ENCODE measurements around the gene IGF1R. TPM values are rescaled to one million over a fixed set of nuclear protein-coding genes. Genes with fewer than 3 reads are reported as not detected.
A peak's percentile ranks its signal among the peaks of the same experiment; 100 is the strongest.

IGF1R gene
- total RNA-seq, 1 donor from 2014 or later: 145 TPM

- TF ChIP-seq, protein P1, sequence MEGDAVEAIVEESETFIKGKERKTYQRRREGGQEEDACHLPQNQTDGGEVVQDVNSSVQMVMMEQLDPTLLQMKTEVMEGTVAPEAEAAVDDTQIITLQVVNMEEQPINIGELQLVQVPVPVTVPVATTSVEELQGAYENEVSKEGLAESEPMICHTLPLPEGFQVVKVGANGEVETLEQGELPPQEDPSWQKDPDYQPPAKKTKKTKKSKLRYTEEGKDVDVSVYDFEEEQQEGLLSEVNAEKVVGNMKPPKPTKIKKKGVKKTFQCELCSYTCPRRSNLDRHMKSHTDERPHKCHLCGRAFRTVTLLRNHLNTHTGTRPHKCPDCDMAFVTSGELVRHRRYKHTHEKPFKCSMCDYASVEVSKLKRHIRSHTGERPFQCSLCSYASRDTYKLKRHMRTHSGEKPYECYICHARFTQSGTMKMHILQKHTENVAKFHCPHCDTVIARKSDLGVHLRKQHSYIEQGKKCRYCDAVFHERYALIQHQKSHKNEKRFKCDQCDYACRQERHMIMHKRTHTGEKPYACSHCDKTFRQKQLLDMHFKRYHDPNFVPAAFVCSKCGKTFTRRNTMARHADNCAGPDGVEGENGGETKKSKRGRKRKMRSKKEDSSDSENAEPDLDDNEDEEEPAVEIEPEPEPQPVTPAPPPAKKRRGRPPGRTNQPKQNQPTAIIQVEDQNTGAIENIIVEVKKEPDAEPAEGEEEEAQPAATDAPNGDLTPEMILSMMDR (IDR thresholded peaks at IDR 0.05; ENCODE audit: partially characterized antibody, unreplicated experiment): no peak
- H3K4me1 Mint-ChIP-seq (ENCODE audit: low read depth, unreplicated experiment): peaks cover under 1% of the 10 kb centered on the region
- H3K27me3 Mint-ChIP-seq (ENCODE audit: unreplicated experiment): no peaks in the 10 kb centered on the region
- DNase-seq: no peak
- H3K27ac Mint-ChIP-seq (ENCODE audit: unreplicated experiment): no peak overlapping the region
- H3K4me3 Mint-ChIP-seq (ENCODE audit: unreplicated experiment): no peak overlapping the region
- H3K9me3 Mint-ChIP-seq (ENCODE audit: unreplicated experiment): peaks cover 7% of the 10 kb centered on the region
- H3K36me3 Mint-ChIP-seq (ENCODE audit: unreplicated experiment): no peaks in the 10 kb centered on the region
Measured at GRCh38 chr15:98807262-98807661, 158.9 kb downstream of the IGF1R start.

- Mint-ChIP-seq H3K4me3 (ENCODE audit: unreplicated experiment) (no peak overlapping the region), H3K27me3 (ENCODE audit: unreplicated experiment) (no peaks in the 10 kb centered on the region), H3K9me3 (ENCODE audit: unreplicated experiment) (peaks cover 7% of the 10 kb centered on the region), H3K4me1 (ENCODE audit: low read depth, unreplicated experiment) (no peaks in the 10 kb centered on the region), H3K27ac (ENCODE audit: unreplicated experiment) (peak overlapping the region; percentile 33), H3K36me3 (ENCODE audit: unreplicated experiment) (no peaks in the 10 kb centered on the region)
- TF ChIP-seq, protein P1 (IDR thresholded peaks at IDR 0.05; ENCODE audit: partially characterized antibody, unreplicated experiment): no peak
- DNase-seq: no peak
Measured at GRCh38 chr15:98809273-98809672, 160.9 kb downstream of the IGF1R start.

DNA sequence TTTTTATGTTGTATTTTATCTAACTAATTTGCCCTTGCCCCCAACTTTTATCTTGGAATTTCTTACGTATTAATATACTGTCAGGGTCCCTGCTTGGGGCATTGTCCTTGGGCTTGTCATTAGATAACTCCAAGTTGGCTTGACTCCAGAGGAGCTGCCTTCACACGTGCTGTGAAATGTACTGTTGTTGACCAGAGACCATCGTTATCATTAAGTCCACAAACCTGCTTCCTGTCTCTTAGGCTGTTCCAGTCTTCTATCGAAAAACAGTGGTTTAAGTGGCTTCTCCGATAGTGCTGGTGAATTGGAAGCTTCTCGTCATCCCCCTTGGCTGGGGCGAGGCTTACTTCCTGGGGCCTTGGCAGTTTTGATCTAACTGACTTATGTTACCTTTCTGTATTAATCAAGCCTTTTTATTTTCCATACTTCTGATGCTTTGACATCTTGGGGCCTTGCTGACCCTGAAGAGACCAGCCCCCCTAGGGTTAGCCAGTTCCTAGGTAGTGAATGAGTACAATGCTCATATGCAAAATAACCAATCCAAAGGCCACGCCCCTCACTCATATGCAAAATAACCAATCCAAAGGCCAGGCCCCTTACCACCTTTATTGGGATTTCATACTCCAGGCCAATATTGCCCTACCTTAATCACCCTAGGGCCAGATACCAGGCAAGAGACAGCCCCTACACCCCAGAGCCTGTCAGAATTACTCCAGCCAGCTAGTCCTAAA is 164.5 kb downstream of the IGF1R start:
- H3K4me3 Mint-ChIP-seq (ENCODE audit: unreplicated experiment): no peak overlapping the region
- no peaks in the 10 kb centered on the region for H3K36me3 Mint-ChIP-seq (ENCODE audit: unreplicated experiment)
- TF ChIP-seq, protein P1 (IDR thresholded peaks at IDR 0.05; ENCODE audit: partially characterized antibody, unreplicated experiment): no peak
- H3K4me1 Mint-ChIP-seq (ENCODE audit: low read depth, unreplicated experiment): peaks cover 19% of the 10 kb centered on the region
- peaks cover 5% of the 10 kb centered on the region for H3K27me3 Mint-ChIP-seq (ENCODE audit: unreplicated experiment)
- DNase-seq: no peak
- no peak overlapping the region for H3K27ac Mint-ChIP-seq (ENCODE audit: unreplicated experiment)
- peaks cover 10% of the 10 kb centered on the region for H3K9me3 Mint-ChIP-seq (ENCODE audit: unreplicated experiment)

DNA sequence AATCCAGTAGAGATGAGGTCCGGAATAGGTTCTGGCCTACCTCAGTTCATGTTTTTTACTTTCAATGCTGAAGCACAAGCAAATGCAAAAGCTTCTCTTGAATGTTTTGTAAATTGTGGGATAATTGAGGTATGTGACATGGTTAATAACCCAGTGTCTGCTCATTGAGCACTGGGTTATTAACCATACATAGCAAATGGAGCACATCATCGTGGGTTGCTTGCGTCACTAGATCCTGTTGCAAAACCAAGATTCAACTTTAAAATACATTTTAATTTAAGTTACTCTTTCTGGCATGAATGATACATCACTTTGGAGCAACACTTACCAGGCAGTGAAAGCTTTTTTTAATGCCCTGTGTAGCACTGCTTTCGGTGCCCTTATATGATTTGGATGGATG is 165.6 kb downstream of the IGF1R start:
- Mint-ChIP-seq H3K4me3 (ENCODE audit: unreplicated experiment) (no peak overlapping the region), H3K4me1 (ENCODE audit: low read depth, unreplicated experiment) (peaks cover 27% of the 10 kb centered on the region), H3K36me3 (ENCODE audit: unreplicated experiment) (no peaks in the 10 kb centered on the region), H3K9me3 (ENCODE audit: unreplicated experiment) (peaks cover 9% of the 10 kb centered on the region), H3K27ac (ENCODE audit: unreplicated experiment) (no peak overlapping the region), H3K27me3 (ENCODE audit: unreplicated experiment) (peaks cover 8% of the 10 kb centered on the region)
- TF ChIP-seq, protein P1 (IDR thresholded peaks at IDR 0.05; ENCODE audit: partially characterized antibody, unreplicated experiment): no peak
- no peak for DNase-seq

DNA sequence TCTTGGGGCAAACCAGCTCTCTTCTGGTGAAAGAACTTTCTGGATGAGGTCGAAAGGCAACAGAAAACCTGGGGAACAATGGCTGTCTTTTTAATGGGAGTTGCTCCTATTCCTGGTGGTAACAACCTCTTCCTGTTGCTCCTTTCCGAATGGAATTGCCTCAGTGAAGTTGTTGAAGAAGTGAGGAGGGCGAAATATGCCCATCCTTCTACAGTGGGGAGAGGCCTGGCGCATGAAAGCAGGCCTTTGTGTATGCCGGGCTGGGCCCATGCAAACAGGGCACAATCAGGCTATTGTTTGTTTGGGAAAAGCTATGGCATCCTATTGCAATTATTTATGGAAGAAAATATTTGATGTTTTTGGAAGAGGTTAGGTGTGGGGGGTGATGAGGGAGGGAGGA is 166.9 kb downstream of the IGF1R start:
- peaks cover 28% of the 10 kb centered on the region for H3K4me1 Mint-ChIP-seq (ENCODE audit: low read depth, unreplicated experiment)
- TF ChIP-seq, protein P1 (IDR thresholded peaks at IDR 0.05; ENCODE audit: partially characterized antibody, unreplicated experiment): no peak

More for the DNA sequence above, 166.9 kb downstream of the IGF1R start:
- no peak for DNase-seq
- no peaks in the 10 kb centered on the region for H3K36me3 Mint-ChIP-seq (ENCODE audit: unreplicated experiment)
- peaks cover 8% of the 10 kb centered on the region for H3K27me3 Mint-ChIP-seq (ENCODE audit: unreplicated experiment)
- H3K4me3 Mint-ChIP-seq (ENCODE audit: unreplicated experiment): no peak overlapping the region
- H3K27ac Mint-ChIP-seq (ENCODE audit: unreplicated experiment): no peak overlapping the region
- H3K9me3 Mint-ChIP-seq (ENCODE audit: unreplicated experiment): peaks cover 9% of the 10 kb centered on the region

All from glutamatergic neuron (in vitro differentiated cells).